K562 (cell line): ENCODE measurements around the gene FAM78A.

Source experiments
- ARID2 ChIP-seq: fragments of 450-650 bp; IDR thresholded peaks from 2 replicates; pipeline ENCODE4 v1.6.1; 2017; ENCODE audit warnings: antibody characterized with exemption, mild to moderate bottlenecking
- DPF2 ChIP-seq: fragments of 450-650 bp; IDR thresholded peaks from 2 replicates; pipeline ENCODE4 v1.6.1; 2016
- PPARD ChIP-seq: fragments of 250-450 bp; sonication (Bioruptor Pico); IDR thresholded peaks from 2 replicates; pipeline ENCODE4 v1.8.0; 2022; ENCODE audit warnings: inconsistent platforms, mild to moderate bottlenecking, moderate library complexity
- STAT5B ChIP-seq: fragments of 250-450 bp; sonication (Bioruptor Pico); IDR thresholded peaks from 2 replicates; pipeline ENCODE4 v1.8.0; 2021; ENCODE audit warnings: mild to moderate bottlenecking, inconsistent platforms
- TBP ChIP-seq: optimal IDR thresholded peaks from 2 replicates; pipeline ENCODE3; 2011; ENCODE audit warnings: low read depth, low read length, improper control_type of control experiment
- WHSC1 ChIP-seq: IDR thresholded peaks from one replicate; pipeline ENCODE4 v1.6.1; 2012; ENCODE audit warnings: low read length, control low read depth, inconsistent platforms
- ZNF324 ChIP-seq: fragments of 250-450 bp; sonication (Bioruptor Pico); IDR thresholded peaks from 2 replicates; pipeline ENCODE4 v1.4.0; 2020; ENCODE audit warnings: mild to moderate bottlenecking
- TF ChIP-seq, protein P1 (sequence below): sonication (generic); formaldehyde crosslinking; IDR thresholded peaks from 2 replicates; pipeline ENCODE4 v1.8.1; 2023; ENCODE audit warnings: mild to moderate bottlenecking, missing genetic modification reagents
- TF ChIP-seq, protein P2 (sequence below): sonication (generic); formaldehyde crosslinking; IDR thresholded peaks from 2 replicates; pipeline ENCODE4 v1.8.0; 2022; ENCODE audit warnings: mild to moderate bottlenecking, missing genetic modification reagents

- TF ChIP-seq DPF2: no peak
- TF ChIP-seq ARID2: no peak
- no peak for TF ChIP-seq PPARD (CRISPR knock-in tag)
- no peak for TF ChIP-seq TBP
- TF ChIP-seq ZNF324 (CRISPR knock-in tag): no peak
- no peak for TF ChIP-seq STAT5B (CRISPR knock-in tag)
- TF ChIP-seq, protein P1, sequence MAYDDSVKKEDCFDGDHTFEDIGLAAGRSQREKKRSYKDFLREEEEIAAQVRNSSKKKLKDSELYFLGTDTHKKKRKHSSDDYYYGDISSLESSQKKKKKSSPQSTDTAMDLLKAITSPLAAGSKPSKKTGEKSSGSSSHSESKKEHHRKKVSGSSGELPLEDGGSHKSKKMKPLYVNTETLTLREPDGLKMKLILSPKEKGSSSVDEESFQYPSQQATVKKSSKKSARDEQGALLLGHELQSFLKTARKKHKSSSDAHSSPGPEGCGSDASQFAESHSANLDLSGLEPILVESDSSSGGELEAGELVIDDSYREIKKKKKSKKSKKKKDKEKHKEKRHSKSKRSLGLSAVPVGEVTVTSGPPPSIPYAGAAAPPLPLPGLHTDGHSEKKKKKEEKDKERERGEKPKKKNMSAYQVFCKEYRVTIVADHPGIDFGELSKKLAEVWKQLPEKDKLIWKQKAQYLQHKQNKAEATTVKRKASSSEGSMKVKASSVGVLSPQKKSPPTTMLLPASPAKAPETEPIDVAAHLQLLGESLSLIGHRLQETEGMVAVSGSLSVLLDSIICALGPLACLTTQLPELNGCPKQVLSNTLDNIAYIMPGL (CRISPR knock-in tag): no peak
- TF ChIP-seq, protein P2, sequence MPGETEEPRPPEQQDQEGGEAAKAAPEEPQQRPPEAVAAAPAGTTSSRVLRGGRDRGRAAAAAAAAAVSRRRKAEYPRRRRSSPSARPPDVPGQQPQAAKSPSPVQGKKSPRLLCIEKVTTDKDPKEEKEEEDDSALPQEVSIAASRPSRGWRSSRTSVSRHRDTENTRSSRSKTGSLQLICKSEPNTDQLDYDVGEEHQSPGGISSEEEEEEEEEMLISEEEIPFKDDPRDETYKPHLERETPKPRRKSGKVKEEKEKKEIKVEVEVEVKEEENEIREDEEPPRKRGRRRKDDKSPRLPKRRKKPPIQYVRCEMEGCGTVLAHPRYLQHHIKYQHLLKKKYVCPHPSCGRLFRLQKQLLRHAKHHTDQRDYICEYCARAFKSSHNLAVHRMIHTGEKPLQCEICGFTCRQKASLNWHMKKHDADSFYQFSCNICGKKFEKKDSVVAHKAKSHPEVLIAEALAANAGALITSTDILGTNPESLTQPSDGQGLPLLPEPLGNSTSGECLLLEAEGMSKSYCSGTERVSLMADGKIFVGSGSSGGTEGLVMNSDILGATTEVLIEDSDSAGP (CRISPR knock-in tag): no peak
- TF ChIP-seq WHSC1: no peak
Observed at GRCh38 chr9:131320031-131320685, 43.8 kb upstream of the FAM78A start.
